AG09309 (cell line): ENCODE results near the gene GABBR2.

Experiments
- DNase-seq: peaks from one replicate; pipeline ENCODE4 v3.0.0-alpha.2; 2010; ENCODE audit warnings: low read depth
- H3K4me3 ChIP-seq: 2 replicates; pipeline ENCODE4 v1.5.1; 2011; ENCODE audit warnings: mild to moderate bottlenecking, low read depth, low read length, moderate library complexity; ENCODE audit not compliant: control insufficient read depth
- TF ChIP-seq, protein P1 (sequence below): IDR thresholded peaks from 2 replicates; pipeline ENCODE4 v1.5.1; 2011; ENCODE audit warnings: mild to moderate bottlenecking, low read depth, low read length, inconsistent platforms; ENCODE audit not compliant: insufficient read depth, control insufficient read depth; ENCODE audit errors: missing control alignments

The GABBR2 gene

GRCh38 chr9:98549401-98549800 lies 159.3 kb downstream of the GABBR2 start:
- DNase-seq = no peak
- TF ChIP-seq, protein P1, sequence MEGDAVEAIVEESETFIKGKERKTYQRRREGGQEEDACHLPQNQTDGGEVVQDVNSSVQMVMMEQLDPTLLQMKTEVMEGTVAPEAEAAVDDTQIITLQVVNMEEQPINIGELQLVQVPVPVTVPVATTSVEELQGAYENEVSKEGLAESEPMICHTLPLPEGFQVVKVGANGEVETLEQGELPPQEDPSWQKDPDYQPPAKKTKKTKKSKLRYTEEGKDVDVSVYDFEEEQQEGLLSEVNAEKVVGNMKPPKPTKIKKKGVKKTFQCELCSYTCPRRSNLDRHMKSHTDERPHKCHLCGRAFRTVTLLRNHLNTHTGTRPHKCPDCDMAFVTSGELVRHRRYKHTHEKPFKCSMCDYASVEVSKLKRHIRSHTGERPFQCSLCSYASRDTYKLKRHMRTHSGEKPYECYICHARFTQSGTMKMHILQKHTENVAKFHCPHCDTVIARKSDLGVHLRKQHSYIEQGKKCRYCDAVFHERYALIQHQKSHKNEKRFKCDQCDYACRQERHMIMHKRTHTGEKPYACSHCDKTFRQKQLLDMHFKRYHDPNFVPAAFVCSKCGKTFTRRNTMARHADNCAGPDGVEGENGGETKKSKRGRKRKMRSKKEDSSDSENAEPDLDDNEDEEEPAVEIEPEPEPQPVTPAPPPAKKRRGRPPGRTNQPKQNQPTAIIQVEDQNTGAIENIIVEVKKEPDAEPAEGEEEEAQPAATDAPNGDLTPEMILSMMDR = no peak
- H3K4me3 ChIP-seq = no peak overlapping the region

GRCh38 chr9:98547606-98548005 lies 161.1 kb downstream of the GABBR2 start:
- TF ChIP-seq, protein P1 = no peak
- no peak for DNase-seq
- H3K4me3 ChIP-seq = no peak overlapping the region

DNA sequence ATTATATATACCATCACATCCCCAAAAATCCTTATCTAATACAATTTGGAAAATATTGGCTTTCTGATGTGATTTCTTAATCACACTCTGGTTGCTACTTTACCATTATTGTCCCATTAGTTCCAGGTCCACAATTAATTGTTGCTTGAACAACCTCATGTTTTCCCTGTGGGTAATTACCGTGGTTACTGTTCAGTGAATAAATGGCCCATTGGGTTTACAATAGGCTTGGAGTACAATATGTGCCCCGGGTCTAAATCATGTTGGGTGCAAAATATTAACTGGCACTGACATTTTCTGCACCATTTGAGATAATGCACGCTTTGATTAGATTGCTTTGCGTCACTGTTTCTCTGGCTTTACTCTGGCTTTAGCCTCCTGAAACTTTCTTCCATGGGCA lies 163.7 kb downstream of the GABBR2 start:
- no peak for DNase-seq
- TF ChIP-seq, protein P1 = no peak

DNA sequence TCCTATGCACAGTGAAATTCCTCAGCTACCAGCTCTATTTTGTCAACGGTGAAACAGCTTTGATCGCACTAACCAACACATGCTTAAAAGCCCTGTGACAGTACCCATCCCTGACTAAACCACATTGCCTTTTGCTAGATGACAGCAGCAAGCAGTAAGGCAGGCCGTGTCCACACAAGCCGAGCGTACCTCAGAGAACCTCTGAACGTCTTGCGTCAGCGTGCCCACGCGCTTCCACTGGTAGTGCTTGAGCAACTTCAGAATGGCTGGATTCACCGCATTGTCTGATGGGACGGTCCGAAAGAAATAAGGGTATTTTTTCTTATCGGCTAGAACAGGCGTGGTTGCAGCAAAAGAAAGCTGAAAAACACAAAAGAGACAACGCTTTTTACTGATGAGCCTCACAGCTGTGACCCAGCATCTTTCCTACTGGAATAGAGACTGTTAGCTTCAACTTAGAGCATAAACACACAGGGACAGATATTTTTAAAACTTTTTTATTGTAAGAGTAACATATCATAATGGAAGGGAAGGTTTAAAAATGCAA lies 167.0 kb downstream of the GABBR2 start:
- DNase-seq = no peak
- TF ChIP-seq, protein P1 = no peak
- no peak overlapping the region for H3K4me3 ChIP-seq

More for the DNA sequence above, 163.7 kb downstream of the GABBR2 start:
- no peak overlapping the region for H3K4me3 ChIP-seq

DNA sequence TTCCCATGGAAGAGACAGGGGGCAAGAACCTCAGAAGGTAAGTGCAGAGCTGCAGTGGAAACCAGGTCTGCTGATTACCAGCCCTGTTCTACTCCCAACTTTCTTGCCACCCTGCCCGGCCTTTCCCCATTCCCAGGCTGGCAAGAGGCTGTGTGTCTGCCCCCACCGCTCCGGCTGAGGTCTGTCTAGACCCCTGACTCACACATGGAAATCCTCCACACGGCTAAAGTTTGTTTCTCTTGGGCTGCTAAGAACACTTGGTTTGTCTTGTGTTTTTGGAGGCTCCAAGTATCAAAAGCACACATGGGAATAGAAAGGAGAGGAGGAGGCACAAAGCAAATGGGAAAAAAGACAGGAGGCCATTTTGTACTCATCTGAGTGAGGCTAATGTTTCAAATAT lies 168.3 kb downstream of the GABBR2 start:
- H3K4me3 ChIP-seq = no peak overlapping the region
- no peak for DNase-seq
- TF ChIP-seq, protein P1 = no peak

DNA sequence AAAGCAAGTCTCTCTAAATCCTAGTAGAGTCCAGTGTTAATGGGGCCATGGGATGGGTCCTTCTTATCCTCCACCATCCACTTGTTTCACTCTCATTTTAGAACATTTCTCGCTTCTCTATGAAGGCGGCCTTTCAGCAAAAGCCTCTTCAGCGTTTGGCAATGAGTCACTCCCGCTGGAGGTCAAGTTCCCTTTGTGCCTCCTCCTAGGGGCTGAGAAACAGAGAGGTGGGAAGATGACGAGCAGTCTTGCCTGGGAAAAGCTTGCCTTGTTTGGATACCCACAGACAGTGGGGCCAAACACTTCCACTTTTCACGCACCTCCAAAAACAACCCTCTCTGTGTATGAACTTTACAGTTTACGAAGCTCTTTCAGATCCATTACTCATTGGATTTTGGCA lies 168.8 kb downstream of the GABBR2 start:
- no peak for DNase-seq
- TF ChIP-seq, protein P1 = no peak
- H3K4me3 ChIP-seq = no peak overlapping the region

GRCh38 chr9:98538626-98539031 lies 170.1 kb downstream of the GABBR2 start:
- DNase-seq = no peak
- H3K4me3 ChIP-seq = no peak overlapping the region
- TF ChIP-seq, protein P1 = no peak
